ENCODE measurements around the gene WDR74.
"Not testable (repeated sequence)": the region's sequence is repeated elsewhere in the genome, so short reads cannot be mapped to it uniquely, and the experiment has no call there.

The WDR74 gene

DNA sequence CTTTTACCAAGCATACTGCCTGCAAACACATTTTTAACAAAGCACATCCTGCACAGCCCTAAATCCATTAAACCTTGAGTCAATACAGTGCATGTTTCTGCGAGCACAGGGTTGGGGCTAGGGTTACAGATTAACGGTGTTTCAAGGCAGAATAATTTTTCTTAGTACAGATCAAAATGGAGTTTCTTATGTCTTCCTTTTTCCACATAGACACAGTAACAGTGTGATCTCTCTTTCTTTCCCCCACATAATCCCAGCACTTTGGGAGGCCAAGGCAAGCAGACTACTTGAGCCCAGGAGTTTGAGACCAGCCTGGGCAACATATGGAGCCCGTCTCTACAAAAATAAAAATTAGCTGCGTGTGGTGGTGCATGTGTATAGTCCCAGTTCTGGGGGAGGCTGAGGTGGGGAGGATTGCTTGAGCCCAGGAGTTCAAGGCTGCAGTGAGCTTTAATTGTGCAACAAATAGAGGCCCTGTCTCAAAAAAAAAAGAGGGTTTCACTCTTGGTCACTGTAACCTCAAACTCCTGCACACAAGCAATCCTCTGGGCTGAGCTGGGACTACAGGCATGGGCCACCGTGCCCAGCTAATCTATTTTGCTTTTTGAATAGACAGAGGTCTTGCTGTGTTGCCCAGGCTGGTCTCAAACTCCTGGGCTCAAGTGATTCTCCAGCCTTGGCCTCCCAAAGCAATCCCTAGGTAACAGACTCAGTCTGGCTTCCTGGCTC, 21.6 kb upstream of the WDR74 start:
- DNase-seq (ENCODE audit: low read depth, low spot score): no peak

DNA sequence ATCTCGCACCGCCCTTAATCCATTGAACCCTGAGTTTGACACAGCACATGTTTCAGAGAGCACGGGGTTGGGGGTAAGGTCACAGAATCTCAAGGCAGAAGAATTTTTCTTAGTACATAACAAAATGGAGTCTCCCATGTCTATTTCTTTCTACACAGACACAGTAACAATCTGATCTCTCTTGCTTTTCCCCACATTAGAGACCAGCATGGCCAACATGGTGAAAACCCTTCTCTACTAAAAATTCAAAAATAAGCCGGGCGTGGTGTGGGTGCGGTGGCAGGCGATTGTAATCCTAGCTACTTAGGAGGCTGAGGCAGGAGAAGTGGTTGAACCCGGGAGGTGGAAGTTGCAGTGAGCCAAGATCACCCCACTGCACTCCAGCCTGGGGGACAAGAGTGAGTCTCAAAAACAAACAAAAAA, 19.9 kb upstream of the WDR74 start:
- DNase-seq (ENCODE audit: low read depth, low spot score): not testable (repeated sequence)

DNA sequence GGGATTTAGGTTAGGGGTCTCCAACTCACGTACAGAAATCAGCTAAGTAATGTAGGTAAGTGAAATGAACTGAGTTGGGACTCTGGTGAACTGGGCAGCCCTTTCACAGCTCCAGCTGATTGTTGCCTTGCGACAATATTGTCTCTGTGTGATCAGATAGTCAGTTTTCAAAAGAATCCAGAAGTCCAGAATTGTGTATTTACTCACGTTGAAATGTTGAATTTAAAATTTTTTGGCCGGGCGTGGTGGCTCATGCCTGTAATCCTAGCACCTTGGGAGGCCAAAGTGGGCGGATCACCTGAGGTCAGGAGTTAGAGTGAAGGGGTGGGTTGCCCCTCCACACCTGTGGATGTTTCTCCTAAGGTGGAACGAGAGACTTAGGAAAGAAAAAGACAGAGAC, 18.8 kb upstream of the WDR74 start:
- DNase-seq (ENCODE audit: low read depth, low spot score): no peak

- no peak for DNase-seq (ENCODE audit: low read depth, low spot score)
Observed at GRCh38 chr11:62857541-62857982, 18.2 kb upstream of the WDR74 start.

DNA sequence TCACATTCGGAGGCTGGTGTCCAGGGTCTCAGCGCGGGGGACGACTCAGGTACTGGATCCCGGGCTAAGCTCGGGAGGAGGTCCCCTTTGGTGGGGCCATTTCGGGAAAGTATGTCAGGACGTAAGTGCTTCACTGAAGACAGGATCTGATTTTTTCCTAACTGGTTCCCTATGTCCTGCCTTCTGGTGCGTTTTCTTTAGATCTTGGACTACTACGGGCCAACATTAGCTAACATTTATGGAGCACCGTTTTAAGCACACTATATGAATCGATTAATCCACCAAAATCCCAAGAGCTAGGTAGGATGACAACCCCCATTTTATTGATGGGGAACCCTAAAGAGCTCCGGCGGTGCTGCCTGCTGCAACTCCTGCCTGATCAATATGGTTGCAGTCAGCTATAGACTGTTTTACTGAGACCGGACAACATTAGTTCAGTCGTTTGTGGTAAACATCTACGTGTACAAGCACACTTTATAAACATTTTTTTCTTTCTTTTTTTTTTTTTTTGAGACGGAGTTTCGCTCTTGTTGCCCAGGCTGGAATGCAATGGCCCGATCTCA, 17.0 kb upstream of the WDR74 start:
- DNase-seq (ENCODE audit: low read depth, low spot score): no peak

GRCh38 chr11:62855571-62856332, 16.4 kb upstream of the WDR74 start:
- peak; percentile 93 for DNase-seq (ENCODE audit: low read depth, low spot score)

DNA sequence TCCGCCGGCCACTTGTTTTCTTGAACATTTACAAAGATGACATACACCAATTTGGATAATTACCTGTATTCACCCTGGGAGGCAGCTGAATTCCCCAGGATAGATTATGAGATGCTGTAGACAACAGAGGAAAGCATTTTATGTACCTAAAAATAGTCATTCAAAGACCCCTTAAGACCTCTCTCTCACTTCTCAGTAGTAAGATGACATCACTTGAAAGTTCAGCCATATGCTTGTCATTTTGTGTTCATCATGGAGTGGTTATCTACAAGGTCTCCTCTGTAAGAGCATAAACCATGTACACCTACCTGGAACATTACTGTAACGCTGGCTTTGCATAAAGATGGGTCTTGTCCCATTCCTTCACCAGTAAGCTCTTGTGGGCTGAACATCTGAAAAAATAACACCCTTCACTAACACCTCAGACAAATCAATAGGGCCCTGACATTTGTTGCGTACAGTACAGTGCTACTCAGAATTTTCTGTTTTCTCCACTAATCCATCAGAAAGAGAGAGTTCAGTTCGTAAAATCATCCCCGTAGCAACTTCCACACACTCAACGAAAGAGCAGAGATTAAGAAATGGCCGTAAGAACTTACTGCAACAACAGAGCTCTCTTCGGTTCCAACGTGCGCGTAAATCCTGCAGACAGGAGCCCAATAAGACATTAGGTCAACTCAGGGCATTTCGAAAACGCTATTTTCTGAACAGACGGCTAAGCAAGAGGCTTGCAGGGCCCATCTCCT, 15.6 kb upstream of the WDR74 start:
- no peak for DNase-seq (ENCODE audit: low read depth, low spot score)

GRCh38 chr11:62854013-62854824, 14.8 kb upstream of the WDR74 start:
- DNase-seq (ENCODE audit: low read depth, low spot score): no peak

DNA sequence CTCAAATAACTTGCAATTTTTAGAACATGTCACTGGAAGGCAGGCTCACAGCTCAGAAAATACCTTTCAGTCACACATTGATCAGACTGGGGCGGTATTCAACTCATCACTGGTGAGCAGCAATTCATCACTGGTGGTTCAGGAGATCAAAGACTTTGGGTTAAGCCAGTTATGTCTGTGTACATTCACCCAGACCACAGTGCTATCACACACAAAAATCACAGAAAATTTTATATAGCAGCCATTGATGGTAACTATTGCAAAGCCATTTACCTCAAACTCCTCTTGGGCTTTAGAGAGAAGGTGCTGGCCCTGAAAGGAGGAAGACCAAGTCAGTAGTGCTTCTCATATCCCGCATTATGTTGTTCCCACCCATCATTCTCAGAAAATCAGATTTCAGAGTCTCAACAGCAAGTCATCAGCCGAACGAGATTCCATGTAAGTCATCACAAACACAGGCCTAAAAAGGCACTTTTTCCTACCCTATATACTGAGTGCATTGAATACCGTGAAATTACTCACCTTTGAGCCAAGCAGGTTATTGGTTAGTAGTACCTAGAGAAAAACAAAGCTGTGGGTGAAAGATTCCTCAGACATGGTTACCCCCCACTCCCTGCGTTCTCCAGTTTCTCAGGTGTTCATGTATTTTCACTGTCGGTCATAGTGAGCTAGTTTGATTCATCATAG, 14.0 kb upstream of the WDR74 start:
- no peak for DNase-seq (ENCODE audit: low read depth, low spot score)

- DNase-seq (ENCODE audit: low read depth, low spot score): no peak
Observed at GRCh38 chr11:62852523-62853188, 13.3 kb upstream of the WDR74 start.

GRCh38 chr11:62851807-62852522, 12.6 kb upstream of the WDR74 start:
- DNase-seq (ENCODE audit: low read depth, low spot score): no peak

DNA sequence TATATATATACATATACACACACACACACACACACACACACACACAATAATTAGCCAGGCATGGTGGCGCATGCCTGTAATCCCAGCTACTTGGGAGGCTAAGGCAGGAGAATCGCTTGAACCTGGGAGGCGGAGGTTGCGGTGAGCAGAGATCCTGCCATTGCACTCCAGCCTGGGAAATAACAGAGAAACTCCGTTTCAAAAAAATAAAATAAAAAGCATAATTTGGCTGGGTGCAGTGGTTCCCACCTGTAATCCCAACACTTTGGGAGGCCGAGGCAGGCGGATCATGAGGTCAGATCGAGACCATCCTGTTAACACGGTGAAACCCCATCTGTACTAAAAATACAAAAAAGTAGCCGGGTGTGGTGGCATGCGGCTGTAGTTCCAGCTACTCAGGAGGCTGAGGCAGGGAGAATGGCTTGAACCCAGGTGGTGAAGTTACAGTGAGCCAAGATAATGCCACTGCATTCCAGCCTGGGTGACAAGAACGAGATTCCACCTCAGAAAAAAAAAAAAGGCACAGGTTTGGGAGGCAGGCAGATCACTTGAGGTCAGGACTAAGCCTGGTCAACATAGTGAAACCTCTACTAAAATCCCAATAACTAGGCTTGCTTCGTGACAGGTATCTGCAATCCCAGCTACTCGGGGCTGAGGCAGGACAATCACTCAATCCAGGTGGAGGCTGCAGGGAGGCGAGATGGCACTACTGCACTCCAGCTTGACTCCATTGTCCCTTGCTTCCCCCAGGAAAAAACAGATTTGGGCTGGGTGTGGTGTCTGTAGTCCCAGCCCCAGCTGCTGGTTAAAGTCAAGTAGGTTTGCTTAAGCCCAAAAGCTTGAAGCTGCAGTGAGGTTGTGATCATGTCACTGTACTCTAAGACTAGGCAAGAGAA, 11.8 kb upstream of the WDR74 start:
- DNase-seq (ENCODE audit: low read depth, low spot score): no peak

- no peak for DNase-seq (ENCODE audit: low read depth, low spot score)
Observed at GRCh38 chr11:62847767-62848314, 8.5 kb upstream of the WDR74 start.

GRCh38 chr11:62846177-62846576, 6.8 kb upstream of the WDR74 start:
- no peak for DNase-seq (ENCODE audit: low read depth, low spot score)

GRCh38 chr11:62844154-62844553, 4.8 kb upstream of the WDR74 start:
- DNase-seq (ENCODE audit: low read depth, low spot score): no peak

GRCh38 chr11:62843466-62843865, 4.1 kb upstream of the WDR74 start:
- DNase-seq (ENCODE audit: low read depth, low spot score): no peak

- not testable (repeated sequence) for DNase-seq (ENCODE audit: low read depth, low spot score)
Observed at GRCh38 chr11:62842891-62843290, 3.5 kb upstream of the WDR74 start.

DNA sequence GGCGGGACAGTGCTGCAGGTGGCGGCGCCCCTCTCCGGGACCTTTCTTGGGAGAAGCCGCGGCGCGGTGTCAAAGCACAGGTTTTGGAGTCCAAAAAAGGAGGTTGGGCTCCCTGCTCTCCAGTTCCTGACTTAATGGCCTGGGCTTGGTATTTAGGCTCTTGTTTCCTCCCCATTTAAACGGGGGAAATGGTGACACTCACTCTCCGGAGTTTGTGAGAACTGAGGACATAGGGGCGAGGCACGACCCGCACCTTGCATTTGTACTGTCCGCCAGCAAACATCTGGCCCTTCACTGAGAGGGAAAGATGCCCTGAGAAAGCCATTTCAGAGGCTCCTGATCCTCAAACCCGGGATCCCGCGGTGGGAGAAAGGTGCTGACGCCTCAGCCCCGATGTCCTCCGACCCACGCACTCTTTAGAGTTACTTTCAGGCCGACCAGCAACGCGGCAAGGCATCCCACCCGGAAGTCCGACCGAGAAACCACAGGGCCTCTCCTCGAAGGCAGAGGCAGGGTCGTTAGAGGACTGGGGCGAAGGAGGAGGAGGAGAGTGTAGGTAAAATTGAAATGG, 2.9 kb upstream of the WDR74 start:
- no peak for DNase-seq (ENCODE audit: low read depth, low spot score)

Measured in activated naive CD8-positive, alpha-beta T cell treated with anti-CD3 and anti-CD28 coated beads, Interleukin-2, amount 50 U/mL, for 16 hours (primary cell).